ENCODE data around the gene CDK11B.
"Not testable (repeated sequence)": the region's sequence is repeated elsewhere in the genome, so short reads cannot be mapped to it uniquely, and the experiment has no call there.

CDK11B gene

GRCh38 chr1:1658583-1659549, at the start of gene CDK11B:
Gene CDK11B (minus strand): TSS chr1:1659004. CDS start chr1:1657485, 1,519 bp downstream.
- FAIRE-seq = peak; percentile 97

DNA sequence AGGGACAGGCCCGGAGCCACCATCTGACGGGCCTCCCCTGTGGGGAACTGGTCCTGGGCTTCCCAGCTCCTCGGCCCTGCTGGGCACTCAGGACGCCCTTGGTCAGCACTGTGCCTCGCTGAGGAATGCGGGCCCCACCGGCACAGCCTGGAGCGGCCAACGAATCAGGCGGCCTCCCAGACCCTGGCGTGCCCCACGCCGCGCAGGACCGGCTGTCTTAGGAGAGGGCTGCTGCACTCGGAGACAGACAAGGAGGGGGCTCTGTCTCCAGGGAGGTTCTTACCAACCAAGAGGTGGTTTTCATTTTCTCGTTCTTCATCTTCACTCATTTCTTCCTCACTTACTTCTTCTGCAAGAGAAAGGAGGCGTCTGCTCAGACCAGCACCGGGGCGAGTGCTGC, 49.1 kb upstream of the CDK11B start:
- FAIRE-seq = not testable (repeated sequence)

- FAIRE-seq = not testable (repeated sequence)
Observed at GRCh38 chr1:1707241-1707640, 48.4 kb upstream of the CDK11B start.

- not testable (repeated sequence) for FAIRE-seq
Observed at GRCh38 chr1:1705623-1706022, 46.8 kb upstream of the CDK11B start.

- not testable (repeated sequence) for FAIRE-seq
Observed at GRCh38 chr1:1704284-1704957, 45.6 kb upstream of the CDK11B start.

- FAIRE-seq = no peak
Observed at GRCh38 chr1:1703796-1704195, 45.0 kb upstream of the CDK11B start.

GRCh38 chr1:1702506-1702905, 43.7 kb upstream of the CDK11B start:
- not testable (repeated sequence) for FAIRE-seq

DNA sequence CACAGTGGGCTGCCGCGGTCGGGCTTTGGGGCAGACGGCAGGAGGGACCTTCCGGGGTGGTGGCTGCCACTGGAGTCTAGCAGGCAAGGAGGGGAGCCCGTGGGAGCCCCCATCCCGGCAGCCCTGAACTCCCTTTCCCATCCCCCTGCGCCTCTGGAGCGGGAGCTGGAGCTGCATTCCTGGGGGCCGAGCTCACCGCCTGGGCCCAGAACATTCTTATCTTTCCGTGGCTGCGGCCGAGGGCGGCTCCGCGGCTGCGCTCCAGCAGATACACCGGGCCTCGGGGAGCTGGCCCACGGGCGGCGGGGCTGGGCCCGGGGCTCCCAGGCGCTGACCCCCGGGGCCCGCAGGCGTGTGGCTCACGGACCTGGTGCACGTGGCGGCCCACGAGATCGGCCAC, 41.8 kb upstream of the CDK11B start:
- FAIRE-seq = not testable (repeated sequence)

DNA sequence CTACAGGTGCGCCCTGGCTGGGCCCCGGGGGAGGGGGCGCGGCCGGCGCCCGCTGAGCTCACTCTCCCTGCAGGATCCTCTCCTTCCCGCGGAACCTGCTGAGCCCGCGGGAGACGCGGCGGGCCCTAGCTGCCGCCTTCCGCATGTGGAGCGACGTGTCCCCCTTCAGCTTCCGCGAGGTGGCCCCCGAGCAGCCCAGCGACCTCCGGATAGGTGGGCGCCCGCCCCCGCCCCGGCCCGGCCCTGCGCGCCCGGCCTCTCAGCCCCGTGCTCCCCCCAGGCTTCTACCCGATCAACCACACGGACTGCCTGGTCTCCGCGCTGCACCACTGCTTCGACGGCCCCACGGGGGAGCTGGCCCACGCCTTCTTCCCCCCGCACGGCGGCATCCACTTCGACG, 41.3 kb upstream of the CDK11B start:
- FAIRE-seq = not testable (repeated sequence)

- FAIRE-seq = not testable (repeated sequence)
Observed at GRCh38 chr1:1699061-1699460, 40.3 kb upstream of the CDK11B start.

DNA sequence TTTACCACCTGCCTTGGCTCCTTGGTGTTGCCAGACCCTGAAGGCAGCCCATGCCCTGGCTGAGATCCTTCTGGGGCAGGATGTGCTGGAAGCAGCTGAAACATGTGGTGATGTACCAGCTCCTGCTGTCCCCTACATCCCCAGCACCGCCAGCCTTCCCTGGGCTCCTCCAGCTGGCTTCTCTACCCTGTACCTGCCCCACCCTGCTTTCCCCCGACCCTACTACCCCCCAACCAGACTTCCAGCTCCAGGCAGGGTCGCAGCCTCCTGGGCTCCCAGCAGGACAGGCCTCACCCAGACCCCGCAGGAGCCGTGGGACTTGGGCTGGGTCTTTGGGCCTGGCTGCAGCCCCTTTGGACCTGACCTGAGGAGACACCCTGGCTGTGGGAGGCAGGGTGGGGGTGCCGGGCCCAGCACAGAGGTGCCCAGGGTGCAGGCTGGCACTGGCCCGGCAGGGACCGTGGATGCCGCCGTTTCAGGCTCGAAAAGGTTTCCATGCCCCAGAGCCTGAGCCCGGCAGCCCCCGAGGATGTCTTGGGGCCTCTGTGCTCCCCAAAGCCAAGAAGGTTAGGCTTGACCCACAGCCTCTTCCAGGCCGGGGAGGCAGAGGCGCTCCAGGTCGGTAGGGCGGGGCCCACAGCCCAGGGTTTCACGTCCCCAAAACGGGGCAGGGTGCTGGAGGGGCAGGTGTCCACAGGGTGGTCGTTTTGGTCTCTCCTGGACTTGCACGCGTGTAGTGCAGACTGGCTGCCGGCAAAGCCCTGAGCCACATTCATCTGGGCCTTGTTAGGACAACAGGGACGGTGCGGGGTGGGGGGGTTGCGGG, 38.8 kb upstream of the CDK11B start:
- not testable (repeated sequence) for FAIRE-seq

DNA sequence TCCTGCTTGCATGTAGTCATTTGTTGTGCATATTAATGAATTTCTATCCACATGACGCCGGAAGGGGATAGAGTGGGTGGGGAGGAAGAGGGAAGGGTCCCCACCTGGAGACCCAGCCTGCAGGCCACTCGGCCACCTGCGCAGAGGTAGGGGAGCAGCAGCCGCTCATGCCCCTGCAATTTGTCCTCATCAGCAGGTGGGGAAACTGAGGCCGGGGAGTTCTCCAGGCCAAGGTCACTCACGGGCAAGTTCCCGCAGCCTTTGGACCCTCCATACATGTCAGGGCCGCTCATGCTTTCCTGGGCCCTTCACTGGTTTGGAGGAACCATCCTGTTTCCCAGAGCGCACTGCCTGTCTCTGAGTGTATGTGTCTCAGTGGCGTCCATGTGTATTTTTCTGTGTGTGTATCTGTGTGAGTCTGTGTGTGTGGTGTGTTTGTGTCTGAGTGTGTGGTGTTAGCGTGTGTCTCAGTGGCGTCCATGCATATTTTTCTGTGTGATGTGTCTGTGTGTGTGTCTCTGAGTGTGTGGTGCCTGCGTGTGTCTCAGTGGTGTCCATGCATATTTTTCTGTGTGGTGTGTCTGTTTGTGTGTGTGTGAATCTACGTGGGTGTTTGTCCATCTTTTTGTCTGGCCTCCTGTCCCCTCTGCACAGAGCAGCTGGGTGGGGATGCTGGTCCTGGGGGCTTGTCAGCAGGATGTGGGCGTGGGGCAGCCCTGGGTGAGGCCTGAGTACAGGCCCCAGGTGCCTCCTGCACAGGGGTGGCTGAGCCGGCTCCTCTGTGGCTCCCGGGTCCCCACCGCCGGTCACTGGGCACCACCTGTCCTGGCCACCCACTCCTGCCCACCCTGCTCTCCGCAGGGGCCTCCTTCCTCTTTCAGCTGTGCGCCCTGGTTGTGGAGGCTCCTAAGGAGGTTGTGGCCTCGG, 37.9 kb upstream of the CDK11B start:
- FAIRE-seq = not testable (repeated sequence)

DNA sequence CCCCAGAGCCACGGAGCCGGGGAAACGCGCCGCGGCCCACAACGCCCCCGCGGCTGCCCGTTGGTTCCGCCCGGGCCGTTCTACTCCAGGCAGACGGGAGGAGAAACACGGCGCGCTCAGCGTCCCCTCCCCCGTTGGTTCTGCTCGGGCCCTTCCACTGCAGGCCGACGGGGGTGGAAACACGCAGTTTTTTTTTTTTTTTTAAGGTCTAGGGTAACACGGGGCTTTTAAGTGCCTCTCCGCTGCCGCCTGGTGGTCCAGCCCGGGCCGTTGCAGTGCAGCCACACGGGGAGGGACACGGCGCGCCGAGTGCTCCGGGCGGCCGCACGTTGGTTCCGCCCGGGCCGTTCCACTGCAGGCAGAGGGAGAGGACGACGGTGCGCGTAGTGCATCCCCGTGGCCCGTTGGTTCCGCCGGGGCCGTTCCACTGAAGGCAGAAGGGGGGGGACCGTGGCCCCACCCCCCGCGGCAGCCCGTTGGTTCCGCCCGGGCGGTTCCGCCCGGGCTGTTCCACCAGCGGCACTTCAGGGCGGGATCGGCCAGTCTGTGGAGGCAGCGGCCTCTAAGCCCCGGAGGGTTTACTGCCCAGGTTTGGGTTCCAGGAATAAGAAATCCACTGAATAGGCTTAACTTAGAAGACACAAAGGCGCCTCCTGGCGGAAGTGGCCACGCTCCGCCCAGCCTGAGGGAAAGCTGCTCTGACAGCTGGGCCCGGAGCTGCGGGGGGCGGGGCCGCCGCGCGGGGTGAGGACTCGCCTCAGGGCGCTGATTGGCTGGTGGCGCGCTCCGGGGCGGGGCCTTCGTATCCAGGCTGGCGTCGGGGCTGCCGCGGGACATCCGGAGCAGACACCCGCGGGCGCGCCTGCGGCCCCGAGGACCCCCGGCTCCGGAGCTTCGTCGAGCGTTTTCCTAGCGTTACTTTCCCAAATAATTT, 34.2 kb upstream of the CDK11B start, which contains the start of gene SLC35E2B:
TSS of gene SLC35E2B (minus strand) at position 82 of the 934 bp plus-strand sequence. CDS start 16,096 bp downstream, outside the sequence.
- peak; percentile 97 for FAIRE-seq

- FAIRE-seq = not testable (repeated sequence)
Observed at GRCh38 chr1:1692324-1692713, 33.5 kb upstream of the CDK11B start.

DNA sequence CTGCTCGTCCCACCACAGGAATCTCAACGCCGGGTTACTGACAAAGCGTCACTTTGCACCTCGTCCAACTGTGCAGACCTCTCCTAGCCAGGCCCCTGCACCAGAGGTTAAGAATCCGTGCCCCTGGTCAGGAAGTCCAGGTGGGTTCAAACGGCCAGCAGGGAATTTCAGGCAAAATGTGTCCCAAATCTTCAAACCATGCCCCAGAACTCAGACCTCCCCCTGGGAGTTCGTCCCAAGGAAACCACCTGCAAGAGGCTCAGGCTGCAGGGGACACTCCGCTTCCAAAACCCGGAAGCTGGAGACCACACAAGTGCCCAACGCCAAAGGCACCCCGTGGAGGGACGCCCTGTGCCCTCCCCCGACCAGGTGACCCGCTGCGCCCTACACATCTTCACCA, 32.6 kb upstream of the CDK11B start:
- FAIRE-seq = not testable (repeated sequence)

GRCh38 chr1:1689526-1689925, 30.7 kb upstream of the CDK11B start:
- FAIRE-seq = not testable (repeated sequence)

GRCh38 chr1:1687846-1688245, 29.0 kb upstream of the CDK11B start:
- no peak for FAIRE-seq

DNA sequence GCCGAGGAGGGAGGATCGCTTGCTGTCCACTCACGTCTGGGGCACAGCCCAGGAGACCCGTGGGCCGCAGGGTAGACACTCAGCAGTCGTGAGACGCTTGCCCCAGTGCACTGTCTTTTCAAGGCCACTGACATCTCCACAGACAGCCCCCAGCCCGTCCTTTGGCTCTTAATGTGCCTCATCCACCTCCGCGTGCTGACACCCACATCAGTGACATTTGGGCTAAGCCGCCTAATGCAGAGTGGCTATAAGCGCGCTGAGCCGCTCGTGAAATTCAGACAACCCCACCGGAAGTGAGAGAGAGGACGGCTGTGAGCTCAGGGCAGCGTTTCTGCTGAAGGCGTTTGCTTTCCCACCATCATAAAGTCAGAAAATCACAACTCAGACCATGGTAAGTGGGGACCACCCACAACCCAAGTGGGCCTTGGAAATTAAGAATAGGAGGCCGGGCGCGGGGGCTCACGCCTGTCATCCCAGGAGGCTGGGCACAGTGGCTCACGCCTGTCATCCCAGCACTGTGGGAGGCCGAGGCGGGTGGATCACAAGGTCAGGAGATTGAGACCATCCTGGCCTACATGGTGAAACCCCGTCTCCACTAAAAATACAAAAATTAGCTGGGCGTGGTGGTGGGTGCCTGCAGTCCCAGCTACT, 25.4 kb upstream of the CDK11B start:
- FAIRE-seq = no peak

DNA sequence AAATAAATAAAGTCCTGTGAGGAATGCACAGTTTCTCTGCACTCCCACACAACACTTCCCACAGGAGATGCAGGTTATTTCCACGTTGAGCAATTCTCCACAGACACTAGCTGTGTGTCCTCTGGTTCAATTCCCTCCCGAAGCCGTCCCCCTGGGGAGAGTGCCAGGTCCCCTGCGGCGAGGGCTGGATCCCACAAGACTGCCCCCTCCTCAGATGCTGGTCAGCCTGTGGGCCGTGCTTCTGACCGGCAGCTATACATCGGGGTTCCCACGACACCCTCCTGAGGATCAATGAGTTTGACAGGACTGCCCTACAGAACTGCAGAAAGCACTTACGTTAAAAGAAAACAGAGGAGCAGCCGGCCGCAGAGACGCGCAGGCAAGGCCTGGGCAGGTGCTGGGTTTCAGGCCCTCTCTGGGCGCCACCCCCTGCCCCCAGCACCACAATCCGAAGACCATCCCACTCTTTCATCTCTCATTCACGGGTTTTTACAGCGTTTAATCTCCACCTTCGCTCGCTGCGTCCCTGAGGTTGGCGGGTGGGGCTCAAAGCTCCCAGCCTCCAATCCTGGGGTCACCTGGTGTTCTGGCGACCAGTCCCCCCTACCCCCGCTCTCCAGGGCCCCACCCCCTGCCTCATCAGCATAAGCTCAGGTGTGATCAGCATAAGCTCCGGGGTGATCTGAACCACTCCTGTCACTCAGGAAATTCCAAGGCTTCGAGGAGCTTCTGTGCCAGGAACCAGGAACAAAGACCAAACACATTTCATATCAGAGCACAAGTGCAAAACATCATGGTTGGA, 24.5 kb upstream of the CDK11B start:
- no peak for FAIRE-seq

Measured in G401.6 (cell line).